ENCODE measurements around the gene NDUFC1. TPM values are rescaled to one million over a fixed set of nuclear protein-coding genes. Genes with fewer than 3 reads are reported as not detected.

NDUFC1 gene
- total and polyA plus RNA-seq, 2 donors (not counting 1 experiment from before 2014, with no cell fraction given) = 16.9 to 19.1 TPM

- peaks cover 20% of the 10 kb centered on the region for H3K4me1 Mint-ChIP-seq
- CTCF ChIA-PET = interaction anchor here (1.0 to 1.2 kb wide), 3 partner anchors 37 to 42 kb away, joined by 3 to 4 read pairs (median 4); partner anchors contain the start of gene NAA15
- H3K4me3 Mint-ChIP-seq = no peak overlapping the region
- H3K27me3 Mint-ChIP-seq = no peaks in the 10 kb centered on the region
- no peaks in the 10 kb centered on the region for H3K27me3 ChIP-seq (replicated peaks in 1 of 4; ENCODE audit: control extremely low read depth in 1 of 4, control insufficient read depth in 3 of 4, insufficient read depth in 4 of 4, low read length in 3 of 4)
- H3K9me3 Mint-ChIP-seq (ENCODE audit: insufficient read depth) = no peaks in the 10 kb centered on the region
- DNase-seq (no peak), ATAC-seq (ENCODE audit: low read depth) (no peak)
- peaks cover 1 to 49% of the 10 kb centered on the region in 2 experiments for H3K36me3 ChIP-seq (replicated peaks in 1 of 2; ENCODE audit: control extremely low read depth in 1 of 2, control insufficient read depth in 1 of 2, extremely low read depth in 1 of 2, insufficient read depth in 2 of 2, low read length in 1 of 2)
- H2AFZ ChIP-seq (ENCODE audit: insufficient read depth, low read depth, low read length, poor library complexity, severe bottlenecking) = no peak overlapping the region
- no peak overlapping the region for H3K4me3 ChIP-seq (ENCODE audit: control extremely low read depth in 1 of 5, extremely low read depth in 1 of 5, insufficient read depth in 1 of 5, low read depth in 2 of 5, low read length in 4 of 5)
- intact Hi-C loops (cut with micrococcal nuclease) = loop anchor here (5.0 kb wide), 1 partner anchor 35 kb away; the partner anchor contains the start of genes NAA15 and NDUFC1
- H3K9me3 ChIP-seq (ENCODE audit: control extremely low read depth in 1 of 3, control insufficient read depth in 2 of 3, insufficient read depth in 1 of 3, low read length in 2 of 3) = no peaks in the 10 kb centered on the region
- H3K9ac ChIP-seq (ENCODE audit: low read length) = no peak overlapping the region
- H3K27ac Mint-ChIP-seq = no peak overlapping the region
- POLR2A ChIA-PET = no interaction called here
- H3K4me1 ChIP-seq (ENCODE audit: control insufficient read depth in 2 of 2, insufficient read depth in 2 of 2, low read length in 2 of 2) = peaks cover 5% of the 10 kb centered on the region in 2 donors
- TF ChIP-seq EZH2 (IDR thresholded peaks at IDR 0.05; ENCODE audit: borderline replicate concordance, insufficient read depth, low read depth, low read length, poor library complexity, severe bottlenecking) (no peak), CTCF (IDR thresholded peaks at IDR 0.05) (no peak)
- no peak overlapping the region for H3K4me2 ChIP-seq (replicated peaks; ENCODE audit: low read depth, low read length, poor library complexity, severe bottlenecking)
- peaks cover 13% of the 10 kb centered on the region for H4K20me1 ChIP-seq (ENCODE audit: control insufficient read depth, insufficient read depth, low read length, poor library complexity, severe bottlenecking)
- peak overlapping the region in 1 of 2 donors; percentile 8 for H3K27ac ChIP-seq (ENCODE audit: low read length in 2 of 2)
- H3K79me2 ChIP-seq (ENCODE audit: control insufficient read depth, insufficient read depth, low read length) = peaks cover 58% of the 10 kb centered on the region
Observed at GRCh38 chr4:139337612-139338011, 35.3 kb upstream of the NDUFC1 start.

GRCh38 chr4:139333046-139333445 lies 30.8 kb upstream of the NDUFC1 start:
- peaks cover 5 to 44% of the 10 kb centered on the region in 2 experiments for H3K36me3 ChIP-seq (replicated peaks in 1 of 2; ENCODE audit: control extremely low read depth in 1 of 2, control insufficient read depth in 1 of 2, extremely low read depth in 1 of 2, insufficient read depth in 2 of 2, low read length in 1 of 2)
- WGBS (ENCODE audit: insufficient coverage) = no CpG with 5 or more reads among the region's 2 CpGs
- peaks cover 84% of the 10 kb centered on the region for H3K79me2 ChIP-seq (ENCODE audit: control insufficient read depth, insufficient read depth, low read length)
- no peak overlapping the region for H3K9ac ChIP-seq (ENCODE audit: low read length)
- no peak overlapping the region for H3K27ac Mint-ChIP-seq
- peaks cover 0 to 7% (median 0%) of the 10 kb centered on the region in 3 donors for H3K9me3 ChIP-seq (ENCODE audit: control extremely low read depth in 1 of 3, control insufficient read depth in 2 of 3, insufficient read depth in 1 of 3, low read length in 2 of 3)
- H3K4me3 Mint-ChIP-seq = no peak overlapping the region
- DNase-seq (no peak), ATAC-seq (ENCODE audit: low read depth) (no peak)
- H3K4me1 ChIP-seq (ENCODE audit: control insufficient read depth in 2 of 2, insufficient read depth in 2 of 2, low read length in 2 of 2) = peaks cover 9 to 11% of the 10 kb centered on the region in 2 donors
- H2AFZ ChIP-seq (ENCODE audit: insufficient read depth, low read depth, low read length, poor library complexity, severe bottlenecking) = no peak overlapping the region
- ChIA-PET POLR2A (no interaction called here), CTCF (interaction anchor here (0.8 kb wide), 1 partner anchor 258 kb away, joined by 6 read pairs; no protein-coding TSS in a partner anchor)
- intact Hi-C loops (cut with micrococcal nuclease) = no loop called here
- no peak overlapping the region for H3K4me2 ChIP-seq (replicated peaks; ENCODE audit: low read depth, low read length, poor library complexity, severe bottlenecking)
- TF ChIP-seq EZH2 (IDR thresholded peaks at IDR 0.05; ENCODE audit: borderline replicate concordance, insufficient read depth, low read depth, low read length, poor library complexity, severe bottlenecking) = no peak
- no peak overlapping the region for H3K27ac ChIP-seq (ENCODE audit: low read length in 2 of 2)
- peaks cover 40% of the 10 kb centered on the region for H4K20me1 ChIP-seq (ENCODE audit: control insufficient read depth, insufficient read depth, low read length, poor library complexity, severe bottlenecking)
- H3K4me3 ChIP-seq (ENCODE audit: control extremely low read depth in 1 of 5, extremely low read depth in 1 of 5, insufficient read depth in 1 of 5, low read depth in 2 of 5, low read length in 4 of 5) = no peak overlapping the region
- H3K27me3 ChIP-seq (replicated peaks in 1 of 4; ENCODE audit: control extremely low read depth in 1 of 4, control insufficient read depth in 3 of 4, insufficient read depth in 4 of 4, low read length in 3 of 4) = no peaks in the 10 kb centered on the region
- no peaks in the 10 kb centered on the region for H3K9me3 Mint-ChIP-seq (ENCODE audit: insufficient read depth)
- peaks cover 28% of the 10 kb centered on the region for H3K4me1 Mint-ChIP-seq
- H3K27me3 Mint-ChIP-seq = no peaks in the 10 kb centered on the region
